Epithelial cell of proximal tubule (primary cell): Measurements from ENCODE around the gene CHMP4B. TPM values are rescaled to one million over a fixed set of nuclear protein-coding genes. Genes with fewer than 3 reads are reported as not detected.
A peak's percentile ranks its signal among the peaks of the same experiment; 100 is the strongest.

Experiments used
- DNase-seq: peaks from one replicate; pipeline ENCODE4 v3.0.0-alpha.2; 2011; ENCODE audit warnings: low read depth
- H3K4me3 ChIP-seq: 2 replicates; pipeline ENCODE4 v1.5.1; 2011; ENCODE audit warnings: low read depth, mild to moderate bottlenecking, low read length
- CTCF ChIP-seq: conservative IDR thresholded peaks from 2 replicates; pipeline ENCODE4 v1.5.1; 2012; ENCODE audit warnings: low read depth, mild to moderate bottlenecking, low read length
- total RNA-seq: library from RNA; depleted of rRNA; stranded (reverse); fragments of >200 nt; gene quantifications from 2 replicates; pipeline ENCODE4 v1.2.3, GENCODE V29; 2015

Gene CHMP4B
- total RNA-seq, 1 donor from 2014 or later: 41.3 TPM

- no peak for TF ChIP-seq CTCF
- DNase-seq: no peak
- no peak overlapping the region for H3K4me3 ChIP-seq
Observed at GRCh38 chr20:33837096-33837830, 26.1 kb downstream of the CHMP4B start.

DNA sequence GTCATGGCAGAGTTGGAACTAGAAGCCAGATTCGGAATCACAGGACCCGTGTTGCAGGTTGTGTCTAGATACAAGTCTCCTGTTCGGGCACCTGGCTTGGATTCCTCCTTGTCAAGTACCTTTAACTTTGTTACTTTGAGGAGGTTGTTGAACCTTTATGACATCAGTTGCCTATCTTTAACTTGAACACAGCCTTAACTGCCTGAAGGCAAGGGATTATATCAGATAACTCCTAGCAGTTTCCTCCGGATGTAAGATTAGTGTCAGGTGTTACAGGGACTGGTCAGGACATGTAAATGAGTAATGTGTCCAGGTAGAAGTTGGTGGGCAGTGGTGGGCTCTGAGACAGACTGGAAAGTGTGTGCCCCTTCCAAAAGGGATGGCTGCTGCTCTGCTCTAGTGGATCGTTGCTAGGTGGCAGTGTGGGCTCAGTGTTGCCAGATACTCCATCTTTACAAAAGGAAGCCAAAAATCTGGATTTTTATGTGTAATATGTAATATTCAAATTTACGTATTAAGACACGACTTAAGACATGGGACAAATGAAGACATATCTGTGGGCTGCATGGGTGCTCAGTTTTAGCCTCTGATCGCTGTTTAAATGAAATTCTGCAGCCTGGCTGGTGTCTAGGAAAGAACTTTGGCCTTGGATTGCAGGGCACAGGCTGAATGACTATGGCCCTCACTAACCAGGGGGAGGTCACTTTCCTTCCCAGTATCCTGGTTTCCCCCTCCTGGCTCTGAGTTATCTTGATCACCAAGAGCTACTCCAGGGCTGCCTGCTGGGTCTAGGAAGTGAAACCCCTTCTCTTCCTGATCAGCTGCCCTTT lies 27.1 kb downstream of the CHMP4B start:
- H3K4me3 ChIP-seq: no peak overlapping the region
- TF ChIP-seq CTCF: peak; percentile 21
- DNase-seq: no peak

- H3K4me3 ChIP-seq: no peak overlapping the region
- no peak for TF ChIP-seq CTCF
- no peak for DNase-seq
Observed at GRCh38 chr20:33839591-33839990, 28.4 kb downstream of the CHMP4B start.

DNA sequence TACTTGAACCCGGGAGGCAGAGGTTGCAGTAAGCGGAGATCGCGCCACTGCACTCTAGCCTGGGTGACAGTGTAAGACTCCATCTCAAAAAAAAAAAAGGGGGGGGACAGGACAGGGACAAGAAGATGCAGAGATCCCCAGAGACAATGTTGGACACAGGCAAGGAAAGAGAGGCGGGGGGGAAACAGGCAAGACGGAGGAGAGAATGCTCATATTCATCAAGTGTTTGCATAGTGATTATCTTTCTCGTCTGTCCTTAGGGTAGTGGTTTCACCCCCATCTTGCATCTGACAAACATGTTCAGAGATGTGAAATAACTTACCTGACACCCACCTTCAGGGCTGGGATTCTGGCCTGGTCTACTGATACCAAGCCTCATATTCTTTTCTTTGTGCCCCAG lies 29.0 kb downstream of the CHMP4B start:
- H3K4me3 ChIP-seq: no peak overlapping the region
- no peak for DNase-seq
- no peak for TF ChIP-seq CTCF

- no peak overlapping the region for H3K4me3 ChIP-seq
- DNase-seq: no peak
- TF ChIP-seq CTCF: no peak
Observed at GRCh38 chr20:33840759-33841435, 29.7 kb downstream of the CHMP4B start.

- no peak for TF ChIP-seq CTCF
- H3K4me3 ChIP-seq: no peak overlapping the region
- no peak for DNase-seq
Observed at GRCh38 chr20:33841436-33841799, 30.3 kb downstream of the CHMP4B start.
